Femur (tissue), 1 donor: ENCODE measurements around the gene SEC23IP.
"Not testable (repeated sequence)": the region's sequence is repeated elsewhere in the genome, so short reads cannot be mapped to it uniquely, and the experiment has no call there.

Source experiments
- DNase-seq: peaks from one replicate; pipeline ENCODE4 v3.0.0-alpha.2; 2017

Gene SEC23IP

GRCh38 chr10:119883901-119884611 lies 8.5 kb upstream of the SEC23IP start:
- not testable (repeated sequence) for DNase-seq

- DNase-seq, result not testable (repeated sequence)
Observed at GRCh38 chr10:119886070-119886469, 6.5 kb upstream of the SEC23IP start.

GRCh38 chr10:119888715-119889114 lies 3.8 kb upstream of the SEC23IP start:
- not testable (repeated sequence) for DNase-seq

GRCh38 chr10:119889201-119889600 lies 3.3 kb upstream of the SEC23IP start:
- DNase-seq, result not testable (repeated sequence)

GRCh38 chr10:119890307-119890706 lies 2.2 kb upstream of the SEC23IP start:
- DNase-seq, result not testable (repeated sequence)

- not testable (repeated sequence) for DNase-seq
Observed at GRCh38 chr10:119891849-119892187, 712 bp upstream of the SEC23IP start.

GRCh38 chr10:119893074-119893473 lies 544 bp downstream of the SEC23IP start:
- DNase-seq, result no peak

GRCh38 chr10:119893845-119894427 lies 1.4 kb downstream of the SEC23IP start:
- no peak for DNase-seq

- no peak for DNase-seq
Observed at GRCh38 chr10:119896061-119896655, 3.6 kb downstream of the SEC23IP start.

- no peak for DNase-seq
Observed at GRCh38 chr10:119896937-119897770, 4.6 kb downstream of the SEC23IP start.

- no peak for DNase-seq
Observed at GRCh38 chr10:119898577-119898976, 6.0 kb downstream of the SEC23IP start.

- no peak for DNase-seq
Observed at GRCh38 chr10:119903946-119904666, 11.6 kb downstream of the SEC23IP start.

- DNase-seq, result not testable (repeated sequence)
Observed at GRCh38 chr10:119907695-119908094, 15.2 kb downstream of the SEC23IP start.

GRCh38 chr10:119908166-119908565 lies 15.6 kb downstream of the SEC23IP start:
- DNase-seq, result no peak

GRCh38 chr10:119910689-119911088 lies 18.2 kb downstream of the SEC23IP start:
- DNase-seq, result no peak

GRCh38 chr10:119917777-119918176 lies 25.2 kb downstream of the SEC23IP start:
- DNase-seq, result no peak

- DNase-seq, result no peak
Observed at GRCh38 chr10:119919271-119919670, 26.7 kb downstream of the SEC23IP start.

GRCh38 chr10:119919826-119920225 lies 27.3 kb downstream of the SEC23IP start:
- no peak for DNase-seq

GRCh38 chr10:119928411-119928810 lies 35.9 kb downstream of the SEC23IP start:
- DNase-seq, result no peak

- no peak for DNase-seq
Observed at GRCh38 chr10:119931871-119932270, 39.3 kb downstream of the SEC23IP start.

GRCh38 chr10:119932631-119933030 lies 40.1 kb downstream of the SEC23IP start:
- no peak for DNase-seq

- DNase-seq, result no peak
Observed at GRCh38 chr10:119933179-119933578, 40.6 kb downstream of the SEC23IP start.

GRCh38 chr10:119940487-119940886 lies 48.0 kb downstream of the SEC23IP start:
- no peak for DNase-seq
